IMR-90 (cell line): Measurements from ENCODE around the gene HOXA7. TPM values are rescaled to one million over a fixed set of nuclear protein-coding genes. Genes with fewer than 3 reads are reported as not detected.

Experiments used
- ATAC-seq: fragments of 200-7000 bp; cut with Tn5 transposase; 2 replicates; pipeline ENCODE4 v1.9.1; 2020; ENCODE audit warnings: low read depth, mild to moderate bottlenecking, moderate library complexity
- BruUV-seq: library from RNA; stranded (reverse); fragments of 400-500 nt; replicated peaks from 2 replicates; lab custom pipeline; 2021; lab: Mats Ljungman, UMichigan
- CTCF ChIA-PET: fragments of 300-600 bp; formaldehyde crosslinking; extraction: SDS; loops from one replicate; lab custom pipeline; 2021; ENCODE audit warnings: antibody characterized with exemption; lab: Yijun Ruan, JAX
- POLR2A ChIA-PET: fragments of 300-600 bp; sonication (Branson Sonifier 250); formaldehyde crosslinking; loops from one replicate; lab custom pipeline; 2022; ENCODE audit warnings: antibody characterized with exemption; ENCODE audit not compliant: unreplicated experiment; lab: Charles Lee
- DNase-seq: peaks from one replicate; pipeline ENCODE4 v3.0.0; 2013
- H2AFZ ChIP-seq: replicated peaks from 2 replicates; pipeline ENCODE3; 2013; ENCODE audit warnings: low read length, mild to moderate bottlenecking; ENCODE audit not compliant: poor library complexity
- H2AK5ac ChIP-seq: 2 replicates; pipeline ENCODE4 v1.6.1; 2013; ENCODE audit warnings: low read depth, low read length, inconsistent platforms
- H2AK9ac ChIP-seq: replicated peaks from 2 replicates; pipeline ENCODE3; 2013; ENCODE audit warnings: mild to moderate bottlenecking, low read depth, low read length, moderate library complexity; ENCODE audit not compliant: poor library complexity
- H2BK120ac ChIP-seq: 2 replicates; pipeline ENCODE4 v1.6.1; 2013; ENCODE audit warnings: low read depth, low read length, inconsistent platforms
- H2BK15ac ChIP-seq: 3 replicates; pipeline ENCODE4 v1.6.1; 2013; ENCODE audit warnings: low read depth, low read length, inconsistent platforms
- H2BK20ac ChIP-seq: 2 replicates; pipeline ENCODE4 v1.6.1; 2013; ENCODE audit warnings: low read depth, mild to moderate bottlenecking, inconsistent platforms, low read length, moderate library complexity
- H2BK5ac ChIP-seq: 2 replicates; pipeline ENCODE4 v1.6.1; 2013; ENCODE audit warnings: mild to moderate bottlenecking, low read depth, low read length, inconsistent platforms; ENCODE audit not compliant: poor library complexity, severe bottlenecking
- H3K14ac ChIP-seq: replicated peaks from 2 replicates; pipeline ENCODE4 v1.6.1; 2013; ENCODE audit warnings: low read depth, low read length, inconsistent platforms
- H3K18ac ChIP-seq: 2 replicates; pipeline ENCODE4 v1.6.1; 2013; ENCODE audit warnings: low read depth, low read length, control low read depth
- H3K23ac ChIP-seq: 2 replicates; pipeline ENCODE4 v1.6.1; 2013; ENCODE audit warnings: low read depth, low read length, inconsistent platforms
- H3K27ac ChIP-seq: 2 replicates; pipeline ENCODE4 v1.5.1; 2013; ENCODE audit warnings: mild to moderate bottlenecking, control low read depth, low read length; ENCODE audit not compliant: insufficient read depth
- H3K27me3 ChIP-seq: 2 replicates; pipeline ENCODE4 v1.6.1; 2013; ENCODE audit warnings: low read length; ENCODE audit not compliant: control insufficient read depth, insufficient read depth
- H3K36me3 ChIP-seq: 2 replicates; pipeline ENCODE4 v1.6.1; 2013; ENCODE audit warnings: low read length, mixed read lengths; ENCODE audit not compliant: control insufficient read depth, insufficient read depth
- H3K4ac ChIP-seq: 2 replicates; pipeline ENCODE4 v1.6.1; 2013; ENCODE audit warnings: low read depth, low read length, inconsistent platforms
- H3K4me1 ChIP-seq: 2 replicates; pipeline ENCODE4 v1.6.1; 2013; ENCODE audit warnings: low read length, mixed read lengths; ENCODE audit not compliant: control insufficient read depth, insufficient read depth
- H3K4me2 ChIP-seq: 2 replicates; pipeline ENCODE4 v1.6.1; 2013; ENCODE audit warnings: low read depth, mild to moderate bottlenecking, control low read depth, low read length, moderate library complexity
- H3K4me3 ChIP-seq: 2 replicates; pipeline ENCODE4 v1.5.1; 2013; ENCODE audit warnings: low read depth, mild to moderate bottlenecking, control low read depth, low read length, moderate library complexity; ENCODE audit not compliant: insufficient read depth
- H3K56ac ChIP-seq: 2 replicates; pipeline ENCODE4 v1.6.1; 2013; ENCODE audit warnings: low read length, inconsistent platforms; ENCODE audit not compliant: insufficient read depth; ENCODE audit errors: extremely low read depth
- H3K79me1 ChIP-seq, 2 experiments: 2 replicates each; pipeline ENCODE4 v1.6.1; 2013; ENCODE audit warnings: low read length in 2 of 2, inconsistent platforms in 1 of 2, low read depth in 1 of 2
- H3K9ac ChIP-seq: 2 replicates; pipeline ENCODE4 v1.6.1; 2013; ENCODE audit warnings: low read depth, low read length, control low read depth
- H3K9me1 ChIP-seq: 2 replicates; pipeline ENCODE4 v1.6.1; 2013; ENCODE audit warnings: low read length, inconsistent platforms; ENCODE audit not compliant: insufficient read depth
- H3K9me3 ChIP-seq: 2 replicates; pipeline ENCODE4 v1.6.1; 2013; ENCODE audit warnings: low read length; ENCODE audit not compliant: control insufficient read depth, insufficient read depth
- H4K20me1 ChIP-seq: 2 replicates; pipeline ENCODE4 v1.6.1; 2013; ENCODE audit warnings: low read length, inconsistent platforms; ENCODE audit not compliant: insufficient read depth
- H4K5ac ChIP-seq: 2 replicates; pipeline ENCODE4 v1.6.1; 2013; ENCODE audit warnings: mild to moderate bottlenecking, low read depth, low read length, control low read depth
- H4K8ac ChIP-seq, 2 experiments: 2 replicates each; pipeline ENCODE4 v1.6.1; 2013; ENCODE audit warnings: low read depth in 2 of 2, low read length in 2 of 2, control low read depth in 1 of 2, inconsistent platforms in 1 of 2
- H4K91ac ChIP-seq: 2 replicates; pipeline ENCODE4 v1.6.1; 2013; ENCODE audit warnings: low read depth, low read length, inconsistent platforms; ENCODE audit not compliant: insufficient read depth
- BHLHE40 ChIP-seq: fragments of 150-350 bp; IDR thresholded peaks from 2 replicates; pipeline ENCODE4 v1.6.1; 2016; ENCODE audit warnings: mild to moderate bottlenecking, low read depth, low read length
- CEBPB ChIP-seq: IDR thresholded peaks from 2 replicates; pipeline ENCODE4 v1.6.1; 2012; ENCODE audit warnings: low read depth, low read length, improper control_type of control experiment
- CHD1 ChIP-seq: IDR thresholded peaks from 2 replicates; pipeline ENCODE4 v1.6.1; 2012; ENCODE audit warnings: low read depth, low read length, improper control_type of control experiment
- FOS ChIP-seq: fragments of 150-350 bp; IDR thresholded peaks from 2 replicates; pipeline ENCODE4 v1.6.1; 2016; ENCODE audit warnings: low read depth, low read length
- MAFK ChIP-seq: IDR thresholded peaks from 2 replicates; pipeline ENCODE4 v1.6.1; 2012; ENCODE audit warnings: low read depth, low read length, improper control_type of control experiment
- MAZ ChIP-seq: IDR thresholded peaks from 2 replicates; pipeline ENCODE4 v1.6.1; 2012; ENCODE audit warnings: low read depth, mild to moderate bottlenecking, low read length, improper control_type of control experiment, moderate library complexity, borderline replicate concordance
- MXI1 ChIP-seq: IDR thresholded peaks from 2 replicates; pipeline ENCODE4 v1.6.1; 2012; ENCODE audit warnings: low read depth, mild to moderate bottlenecking, low read length, moderate library complexity, borderline replicate concordance
- NFE2L2 ChIP-seq: fragments of 150-350 bp; IDR thresholded peaks from 2 replicates; pipeline ENCODE4 v1.6.1; 2016; ENCODE audit warnings: low read depth, mild to moderate bottlenecking, low read length
- POLR2A ChIP-seq: IDR thresholded peaks from 2 replicates; pipeline ENCODE4 v1.6.1; 2012; ENCODE audit warnings: mild to moderate bottlenecking, low read depth, low read length
- RAD21 ChIP-seq: IDR thresholded peaks from 2 replicates; pipeline ENCODE4 v1.6.1; 2012; ENCODE audit warnings: low read length, improper control_type of control experiment
- RCOR1 ChIP-seq: IDR thresholded peaks from 2 replicates; pipeline ENCODE4 v1.6.1; 2012; ENCODE audit warnings: mild to moderate bottlenecking, low read length, improper control_type of control experiment; ENCODE audit not compliant: insufficient replicate concordance
- RFX5 ChIP-seq: IDR thresholded peaks from 2 replicates; pipeline ENCODE4 v1.8.0; 2012; ENCODE audit warnings: low read depth, mild to moderate bottlenecking, low read length, moderate library complexity
- SMC3 ChIP-seq: fragments of 150-350 bp; IDR thresholded peaks from 2 replicates; pipeline ENCODE4 v1.6.1; 2016; ENCODE audit warnings: low read depth, mild to moderate bottlenecking, antibody characterized with exemption, low read length, moderate library complexity
- USF2 ChIP-seq: fragments of 150-350 bp; IDR thresholded peaks from 2 replicates; pipeline ENCODE4 v1.6.1; 2017; ENCODE audit warnings: mild to moderate bottlenecking, antibody characterized with exemption, low read length, low read depth
- WGBS, 2 experiments: methylation state at CpG; one replicate each; pipeline versions ENCODE4 v1.1.5 to v1.1.7; 2013; ENCODE audit warnings: missing lambda C conversion rate in 2 of 2; ENCODE audit not compliant: insufficient read length in 1 of 2; ENCODE audit errors: extremely low coverage in 2 of 2; 5-methylcytosine and 5-hydroxymethylcytosine counted together
- dilution Hi-C: fragments of 300-500 bp; cut with HindIII; formaldehyde crosslinking; loops from one replicate; pipeline ENCODE4 v1.14.3; 2018; ENCODE audit warnings: low sequenced_read_pairs; ENCODE audit not compliant: unreplicated experiment
- in situ Hi-C: fragments of 300-500 bp; cut with MboI; formaldehyde crosslinking; loops from 3 replicates; pipeline ENCODE4 v1.14.3; 2019; ENCODE audit warnings: low sequenced_read_pairs, inconsistent platforms, mixed read lengths
- intact Hi-C: fragments of 100-400 bp; cut with micrococcal nuclease; formaldehyde crosslinking; loops from 2 replicates; pipeline ENCODE4 v1.10.0; 2022
- polyA plus RNA-seq, 3 experiments: library from polyadenylated mRNA; depleted of rRNA; stranded (reverse); fragments of >200 nt; gene quantifications; 2 replicates each; pipeline ENCODE4 v1.2.3, GENCODE V29; 2012; ENCODE audit warnings: low replicate concordance in 1 of 3
- total RNA-seq: library from RNA; depleted of rRNA; stranded (reverse); fragments of >200 nt; gene quantifications from 2 replicates; pipeline ENCODE4 v1.2.3, GENCODE V29; 2012
- TF ChIP-seq, protein P1 (sequence below): conservative IDR thresholded peaks from 2 replicates; pipeline ENCODE4 v1.5.1; 2012; ENCODE audit warnings: mild to moderate bottlenecking, low read depth, low read length, improper control_type of control experiment
- TF ChIP-seq, protein P2 (sequence below): fragments of 150-350 bp; IDR thresholded peaks from 2 replicates; pipeline ENCODE4 v1.6.1; 2016; ENCODE audit warnings: low read depth, mild to moderate bottlenecking, low read length, moderate library complexity, borderline replicate concordance

The HOXA7 gene
- total and polyA plus RNA-seq, 2 of the 4 experiments (the other 2 are of a cell fraction): 0.18 to 1.7 TPM

- Histone ChIP-seq H3K56ac (peak overlapping the region; percentile 58), H4K20me1 (no peaks in the 10 kb centered on the region), H3K9me1 (peaks cover 11% of the 10 kb centered on the region), H3K18ac (peak overlapping the region; percentile 59), H2BK20ac (no peak overlapping the region; the same call in 1 of the 2 replicates), H3K36me3 (peaks cover 3% of the 10 kb centered on the region; the same call in 1 of the 2 replicates), H2BK15ac (peak overlapping the region; percentile 58; the same call in 2 of the 3 replicates), H3K9me3 (no peaks in the 10 kb centered on the region), H2BK120ac (peak overlapping the region; percentile 66), H3K4me1 (peaks cover 25% of the 10 kb centered on the region), H3K4me2 (peak overlapping the region; percentile 100), H4K8ac (peak overlapping the region; percentile 92 to 98), H2AK9ac (peak overlapping the region; percentile 62), H2BK5ac (peak overlapping the region; percentile 43), H3K27me3 (no peaks in the 10 kb centered on the region), H3K79me1 (peaks cover 24 to 41% of the 10 kb centered on the region in 2 experiments), H3K14ac (peak overlapping the region; percentile 65), H4K91ac (peak overlapping the region; percentile 89), H3K9ac (peak overlapping the region; percentile 92), H3K23ac (peak overlapping the region; percentile 75), H4K5ac (peak overlapping the region; percentile 100), H2AFZ (peak overlapping the region; percentile 93), H3K4ac (peak overlapping the region; percentile 81), H3K4me3 (peak overlapping the region; percentile 61), H3K27ac (peak overlapping the region; percentile 77), H2AK5ac (peak overlapping the region; percentile 83)
- no peak for DNase-seq
- dilution Hi-C loops: no loop called here
- WGBS, 2 experiments: 19% methylated on average over 3 of the region's 12 CpGs; no CpG with 5 or more reads in 1 of the 2 experiments
- intact Hi-C loops: loop anchor here (5.0 kb wide), 1 partner anchor 99 kb away; no protein-coding TSS in a partner anchor
- ATAC-seq: no peak
- TF ChIP-seq CHD1 (no peak), MXI1 (no peak), RFX5 (no peak), USF2 (no peak), CEBPB (no peak), FOS (no peak), BHLHE40 (no peak), SMC3 (no peak), MAFK (no peak), RAD21 (no peak), MAZ (no peak), POLR2A (no peak), NFE2L2 (no peak), RCOR1 (no peak)
- TF ChIP-seq, protein P1, sequence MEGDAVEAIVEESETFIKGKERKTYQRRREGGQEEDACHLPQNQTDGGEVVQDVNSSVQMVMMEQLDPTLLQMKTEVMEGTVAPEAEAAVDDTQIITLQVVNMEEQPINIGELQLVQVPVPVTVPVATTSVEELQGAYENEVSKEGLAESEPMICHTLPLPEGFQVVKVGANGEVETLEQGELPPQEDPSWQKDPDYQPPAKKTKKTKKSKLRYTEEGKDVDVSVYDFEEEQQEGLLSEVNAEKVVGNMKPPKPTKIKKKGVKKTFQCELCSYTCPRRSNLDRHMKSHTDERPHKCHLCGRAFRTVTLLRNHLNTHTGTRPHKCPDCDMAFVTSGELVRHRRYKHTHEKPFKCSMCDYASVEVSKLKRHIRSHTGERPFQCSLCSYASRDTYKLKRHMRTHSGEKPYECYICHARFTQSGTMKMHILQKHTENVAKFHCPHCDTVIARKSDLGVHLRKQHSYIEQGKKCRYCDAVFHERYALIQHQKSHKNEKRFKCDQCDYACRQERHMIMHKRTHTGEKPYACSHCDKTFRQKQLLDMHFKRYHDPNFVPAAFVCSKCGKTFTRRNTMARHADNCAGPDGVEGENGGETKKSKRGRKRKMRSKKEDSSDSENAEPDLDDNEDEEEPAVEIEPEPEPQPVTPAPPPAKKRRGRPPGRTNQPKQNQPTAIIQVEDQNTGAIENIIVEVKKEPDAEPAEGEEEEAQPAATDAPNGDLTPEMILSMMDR: no peak
- TF ChIP-seq, protein P2, sequence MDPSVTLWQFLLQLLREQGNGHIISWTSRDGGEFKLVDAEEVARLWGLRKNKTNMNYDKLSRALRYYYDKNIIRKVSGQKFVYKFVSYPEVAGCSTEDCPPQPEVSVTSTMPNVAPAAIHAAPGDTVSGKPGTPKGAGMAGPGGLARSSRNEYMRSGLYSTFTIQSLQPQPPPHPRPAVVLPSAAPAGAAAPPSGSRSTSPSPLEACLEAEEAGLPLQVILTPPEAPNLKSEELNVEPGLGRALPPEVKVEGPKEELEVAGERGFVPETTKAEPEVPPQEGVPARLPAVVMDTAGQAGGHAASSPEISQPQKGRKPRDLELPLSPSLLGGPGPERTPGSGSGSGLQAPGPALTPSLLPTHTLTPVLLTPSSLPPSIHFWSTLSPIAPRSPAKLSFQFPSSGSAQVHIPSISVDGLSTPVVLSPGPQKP: no peak
- ChIA-PET CTCF (interaction anchor here (1.2 to 1.8 kb wide), 5 partner anchors 10 to 444 kb away, joined by 3 to 5 read pairs (median 4); no protein-coding TSS in a partner anchor), POLR2A (interaction anchor here (0.8 to 1.1 kb wide), 3 partner anchors 10 to 274 kb away, joined by 3 read pairs; no protein-coding TSS in a partner anchor)
- no TSS peak for BruUV-seq
- in situ Hi-C loops: no loop called here
Observed at GRCh38 chr7:27131390-27131819, 25.1 kb downstream of the HOXA7 start.
